ENCODE results near the gene FAM83G. TPM values are rescaled to one million over a fixed set of nuclear protein-coding genes. Genes with fewer than 3 reads are reported as not detected.

The FAM83G gene
- total and polyA plus RNA-seq, 2 experiments from 2014 or later = 7.6 to 44.5 TPM

DNA sequence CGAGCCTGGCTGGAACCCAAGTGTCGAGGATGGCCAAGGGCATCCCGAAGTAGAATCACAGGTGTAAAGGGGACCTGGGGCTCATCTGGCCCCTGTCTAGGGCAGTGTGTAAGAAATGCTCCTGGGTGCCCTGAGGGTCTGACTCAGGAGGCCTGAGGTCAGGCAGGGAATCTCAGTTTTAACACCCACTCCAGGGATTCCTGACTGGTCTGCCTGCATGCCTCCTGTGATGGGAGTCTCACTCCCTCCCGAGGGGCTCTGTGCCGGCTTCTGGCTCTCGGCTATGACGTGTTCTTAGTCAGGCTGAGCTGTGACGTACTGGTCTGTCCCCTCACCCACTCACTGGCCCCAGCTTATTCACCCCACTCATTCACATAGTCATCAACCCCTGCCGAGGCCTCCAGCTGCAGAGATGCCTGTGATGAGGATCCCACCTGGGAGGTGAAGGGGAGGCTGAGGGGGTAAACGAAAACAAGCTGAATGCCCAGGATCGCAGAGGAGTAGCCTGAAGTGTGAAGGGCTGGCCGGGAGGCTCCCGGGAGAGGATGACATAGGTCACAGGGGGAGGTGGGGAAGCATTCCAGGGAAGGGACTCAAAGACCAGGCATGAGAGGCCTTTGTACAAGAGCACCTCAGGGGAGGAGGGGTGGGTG is 23.8 kb downstream of the FAM83G start (continued):
- TF ChIP-seq, protein P1, sequence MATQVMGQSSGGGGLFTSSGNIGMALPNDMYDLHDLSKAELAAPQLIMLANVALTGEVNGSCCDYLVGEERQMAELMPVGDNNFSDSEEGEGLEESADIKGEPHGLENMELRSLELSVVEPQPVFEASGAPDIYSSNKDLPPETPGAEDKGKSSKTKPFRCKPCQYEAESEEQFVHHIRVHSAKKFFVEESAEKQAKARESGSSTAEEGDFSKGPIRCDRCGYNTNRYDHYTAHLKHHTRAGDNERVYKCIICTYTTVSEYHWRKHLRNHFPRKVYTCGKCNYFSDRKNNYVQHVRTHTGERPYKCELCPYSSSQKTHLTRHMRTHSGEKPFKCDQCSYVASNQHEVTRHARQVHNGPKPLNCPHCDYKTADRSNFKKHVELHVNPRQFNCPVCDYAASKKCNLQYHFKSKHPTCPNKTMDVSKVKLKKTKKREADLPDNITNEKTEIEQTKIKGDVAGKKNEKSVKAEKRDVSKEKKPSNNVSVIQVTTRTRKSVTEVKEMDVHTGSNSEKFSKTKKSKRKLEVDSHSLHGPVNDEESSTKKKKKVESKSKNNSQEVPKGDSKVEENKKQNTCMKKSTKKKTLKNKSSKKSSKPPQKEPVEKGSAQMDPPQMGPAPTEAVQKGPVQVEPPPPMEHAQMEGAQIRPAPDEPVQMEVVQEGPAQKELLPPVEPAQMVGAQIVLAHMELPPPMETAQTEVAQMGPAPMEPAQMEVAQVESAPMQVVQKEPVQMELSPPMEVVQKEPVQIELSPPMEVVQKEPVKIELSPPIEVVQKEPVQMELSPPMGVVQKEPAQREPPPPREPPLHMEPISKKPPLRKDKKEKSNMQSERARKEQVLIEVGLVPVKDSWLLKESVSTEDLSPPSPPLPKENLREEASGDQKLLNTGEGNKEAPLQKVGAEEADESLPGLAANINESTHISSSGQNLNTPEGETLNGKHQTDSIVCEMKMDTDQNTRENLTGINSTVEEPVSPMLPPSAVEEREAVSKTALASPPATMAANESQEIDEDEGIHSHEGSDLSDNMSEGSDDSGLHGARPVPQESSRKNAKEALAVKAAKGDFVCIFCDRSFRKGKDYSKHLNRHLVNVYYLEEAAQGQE (IDR thresholded peaks at IDR 0.05; ENCODE audit: unreplicated experiment) = no peak
- TF ChIP-seq ZNF114 (CRISPR knock-in tag; IDR thresholded peaks at IDR 0.05) (no peak), NANOG (IDR thresholded peaks at IDR 0.05; ENCODE audit: borderline replicate concordance) (no peak)
- TF ChIP-seq, protein P2, sequence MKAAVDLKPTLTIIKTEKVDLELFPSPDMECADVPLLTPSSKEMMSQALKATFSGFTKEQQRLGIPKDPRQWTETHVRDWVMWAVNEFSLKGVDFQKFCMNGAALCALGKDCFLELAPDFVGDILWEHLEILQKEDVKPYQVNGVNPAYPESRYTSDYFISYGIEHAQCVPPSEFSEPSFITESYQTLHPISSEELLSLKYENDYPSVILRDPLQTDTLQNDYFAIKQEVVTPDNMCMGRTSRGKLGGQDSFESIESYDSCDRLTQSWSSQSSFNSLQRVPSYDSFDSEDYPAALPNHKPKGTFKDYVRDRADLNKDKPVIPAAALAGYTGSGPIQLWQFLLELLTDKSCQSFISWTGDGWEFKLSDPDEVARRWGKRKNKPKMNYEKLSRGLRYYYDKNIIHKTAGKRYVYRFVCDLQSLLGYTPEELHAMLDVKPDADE (IDR thresholded peaks at IDR 0.05) = no peak

DNA sequence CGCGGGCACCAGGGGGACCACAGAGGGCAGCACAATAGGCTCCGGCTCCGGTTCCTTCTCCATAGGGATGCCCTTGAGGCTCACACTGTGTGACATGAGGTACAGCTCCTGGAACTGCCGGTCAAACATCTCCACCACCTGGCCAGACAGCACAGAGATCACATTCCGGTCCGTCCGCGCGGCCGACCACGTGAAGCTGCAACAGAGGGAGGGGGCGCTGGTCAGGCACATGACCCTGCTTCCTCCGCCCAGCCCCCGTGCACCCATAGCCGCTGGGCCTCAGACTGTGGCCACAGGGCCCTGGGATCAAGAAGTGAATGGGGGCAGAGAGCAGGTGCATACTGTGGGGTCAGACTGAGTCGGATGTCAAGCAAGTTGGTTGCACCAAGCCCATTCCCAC is 25.9 kb downstream of the FAM83G start:
- H3K27me3 Mint-ChIP-seq (ENCODE audit: insufficient read depth, low read depth, poor library complexity) = peaks cover 18% of the 10 kb centered on the region
- Histone ChIP-seq H3K9me2 (ENCODE audit: insufficient read depth) (no peaks in the 10 kb centered on the region), H3K27ac (ENCODE audit: low read depth) (no peak overlapping the region), H3K4me3 (no peak overlapping the region), H3K27me3 (ENCODE audit: insufficient read depth) (no peaks in the 10 kb centered on the region), H3K36me3 (ENCODE audit: insufficient read depth) (peaks cover 10% of the 10 kb centered on the region), H3K4me1 (ENCODE audit: insufficient read depth) (no peaks in the 10 kb centered on the region), H3F3A (replicated peaks; ENCODE audit: low read depth) (no peaks in the 10 kb centered on the region), H3K4me2 (no peak overlapping the region), H2AFZ (no peak overlapping the region), H3K79me2 (replicated peaks; ENCODE audit: insufficient read depth) (0 out of 2 replicates have a peak, but pooled peaks cover 3% of the 10 kb centered on the region), H4K20me1 (replicated peaks; ENCODE audit: insufficient read depth) (peaks cover 3% of the 10 kb centered on the region; the same call in 1 of the 2 replicates)
- no peak overlapping the region for H3K4me3 Mint-ChIP-seq
- no peak overlapping the region for H3K27ac Mint-ChIP-seq
- ATAC-seq (no peak), DNase-seq (ENCODE audit: low spot score) (no peak)
- H3K9me3 Mint-ChIP-seq = no peaks in the 10 kb centered on the region
- peaks cover 36% of the 10 kb centered on the region for H3K36me3 Mint-ChIP-seq (ENCODE audit: low read depth)
- 0 out of 3 replicates have a peak, but pooled peaks cover 2% of the 10 kb centered on the region for H3K4me1 Mint-ChIP-seq
- TF ChIP-seq, protein P1 (IDR thresholded peaks at IDR 0.05; ENCODE audit: unreplicated experiment) = no peak
- TF ChIP-seq STAT1 (IDR thresholded peaks at IDR 0.05; ENCODE audit: unreplicated experiment) (no peak), EZH2 (IDR thresholded peaks at IDR 0.05; ENCODE audit: low read depth, unreplicated experiment) (no peak), EZH2phosphoT487 (IDR thresholded peaks at IDR 0.05; ENCODE audit: unreplicated experiment) (no peak), NANOG (IDR thresholded peaks at IDR 0.05; ENCODE audit: borderline replicate concordance) (no peak), CREB1 (CRISPR knock-in tag; IDR thresholded peaks at IDR 0.05; ENCODE audit: low read depth) (no peak), ZNF114 (CRISPR knock-in tag; IDR thresholded peaks at IDR 0.05) (no peak), ZNF331 (CRISPR knock-in tag; IDR thresholded peaks at IDR 0.05; ENCODE audit: low read depth) (no peak), POLR2AphosphoS5 (IDR thresholded peaks at IDR 0.05; ENCODE audit: low read depth) (no peak)
- TF ChIP-seq, protein P2 (IDR thresholded peaks at IDR 0.05) = no peak
- TF ChIP-seq, protein P3, sequence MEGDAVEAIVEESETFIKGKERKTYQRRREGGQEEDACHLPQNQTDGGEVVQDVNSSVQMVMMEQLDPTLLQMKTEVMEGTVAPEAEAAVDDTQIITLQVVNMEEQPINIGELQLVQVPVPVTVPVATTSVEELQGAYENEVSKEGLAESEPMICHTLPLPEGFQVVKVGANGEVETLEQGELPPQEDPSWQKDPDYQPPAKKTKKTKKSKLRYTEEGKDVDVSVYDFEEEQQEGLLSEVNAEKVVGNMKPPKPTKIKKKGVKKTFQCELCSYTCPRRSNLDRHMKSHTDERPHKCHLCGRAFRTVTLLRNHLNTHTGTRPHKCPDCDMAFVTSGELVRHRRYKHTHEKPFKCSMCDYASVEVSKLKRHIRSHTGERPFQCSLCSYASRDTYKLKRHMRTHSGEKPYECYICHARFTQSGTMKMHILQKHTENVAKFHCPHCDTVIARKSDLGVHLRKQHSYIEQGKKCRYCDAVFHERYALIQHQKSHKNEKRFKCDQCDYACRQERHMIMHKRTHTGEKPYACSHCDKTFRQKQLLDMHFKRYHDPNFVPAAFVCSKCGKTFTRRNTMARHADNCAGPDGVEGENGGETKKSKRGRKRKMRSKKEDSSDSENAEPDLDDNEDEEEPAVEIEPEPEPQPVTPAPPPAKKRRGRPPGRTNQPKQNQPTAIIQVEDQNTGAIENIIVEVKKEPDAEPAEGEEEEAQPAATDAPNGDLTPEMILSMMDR (conservative IDR thresholded peaks at IDR 0.05; ENCODE audit: low read depth in 2 of 2) = no peak
